Natural killer cell (primary cell): Measurements from ENCODE around the gene MAD2L2. TPM values are rescaled to one million over a fixed set of nuclear protein-coding genes. Genes with fewer than 3 reads are reported as not detected.
A peak's percentile ranks its signal among the peaks of the same experiment; 100 is the strongest.

Experiments
- ATAC-seq, 3 donors: fragments of 150-1000 bp in 2 of 3; fragments of 200-7000 bp in 1 of 3; cut with Tn5 transposase; 1 replicate in 1 of 3; 2 replicates in 2 of 3; pipeline ENCODE4 v1.10.0; 2021; ENCODE audit warnings: mild to moderate bottlenecking in 2 of 3, moderate library complexity in 2 of 3
- DNase-seq, 2 donors: peaks; one replicate each; pipeline versions ENCODE4 v3.0.0 to v3.0.0-alpha.2; 2013 to 2021; ENCODE audit warnings: mixed read lengths in 1 of 2
- H3K27ac ChIP-seq: one replicate; pipeline ENCODE4 v1.5.1; 2013; ENCODE audit warnings: mild to moderate bottlenecking, low read length
- H3K27me3 ChIP-seq: one replicate; pipeline ENCODE4 v1.6.1; 2013; ENCODE audit warnings: low read length; ENCODE audit not compliant: control insufficient read depth, insufficient read depth
- H3K36me3 ChIP-seq: one replicate; pipeline ENCODE4 v1.6.1; 2013; ENCODE audit warnings: low read length; ENCODE audit not compliant: control insufficient read depth, insufficient read depth
- H3K4me1 ChIP-seq: one replicate; pipeline ENCODE4 v1.6.1; 2013; ENCODE audit warnings: low read length; ENCODE audit not compliant: control insufficient read depth, insufficient read depth
- H3K4me3 ChIP-seq: one replicate; pipeline ENCODE4 v1.5.1; 2013; ENCODE audit warnings: low read length
- H3K9me3 ChIP-seq: one replicate; pipeline ENCODE4 v1.6.1; 2013; ENCODE audit warnings: low read length; ENCODE audit not compliant: control insufficient read depth, insufficient read depth
- H3K27ac Mint-ChIP-seq, 2 donors: one replicate each; pipeline ENCODE4 v1.8.0; 2022; ENCODE audit warnings: mild to moderate bottlenecking in 2 of 2, mixed read lengths in 2 of 2, moderate library complexity in 1 of 2
- H3K27me3 Mint-ChIP-seq, 2 donors: one replicate each; pipeline ENCODE4 v1.8.0; 2022; ENCODE audit warnings: low read depth in 2 of 2, mixed read lengths in 2 of 2
- H3K36me3 Mint-ChIP-seq: one replicate; pipeline ENCODE4 v1.8.0; 2022; ENCODE audit warnings: mixed read lengths
- H3K4me1 Mint-ChIP-seq, 2 donors: one replicate each; pipeline ENCODE4 v1.8.0; 2022; ENCODE audit warnings: mixed read lengths in 2 of 2
- H3K4me3 Mint-ChIP-seq: one replicate; pipeline ENCODE4 v1.8.0; 2022; ENCODE audit warnings: mild to moderate bottlenecking, moderate library complexity, mixed read lengths
- H3K9me3 Mint-ChIP-seq, 2 donors: one replicate each; pipeline ENCODE4 v1.8.0; 2022; ENCODE audit warnings: mixed read lengths in 2 of 2
- CTCF ChIP-seq: fragments of 200-600 bp; IDR thresholded peaks from one replicate; pipeline ENCODE4 v1.8.0; 2022; ENCODE audit warnings: antibody characterized with exemption
- WGBS: methylation state at CpG from one replicate; pipeline ENCODE4 v1.1.7; 2013; ENCODE audit warnings: missing lambda C conversion rate; ENCODE audit not compliant: insufficient coverage; 5-methylcytosine and 5-hydroxymethylcytosine counted together
- intact Hi-C: fragments of 100-400 bp; cut with micrococcal nuclease; formaldehyde crosslinking; loops from one replicate; pipeline ENCODE4 v1.14.2; 2022
- total RNA-seq, 4 donors: library from RNA; stranded (reverse); fragments of 120-200 nt in 1 of 4; gene quantifications; one replicate each; pipeline versions ENCODE4 v1.2.3 to v1.2.4, GENCODE V29; 2013 to 2022

The MAD2L2 gene
- total RNA-seq, 3 donors from 2014 or later (not counting 1 experiment from before 2014, with no cell fraction given): 50.6 to 66.0 (median 60.4) TPM

- DNase-seq (no peak), ATAC-seq (no peak)
- H3K4me3 ChIP-seq: no peak overlapping the region
- no peak overlapping the region for H3K27ac ChIP-seq
- intact Hi-C loops: loop anchor here (5.0 kb wide), 1 partner anchor 35 kb away; no protein-coding TSS in a partner anchor
- Mint-ChIP-seq H3K36me3 (no peaks in the 10 kb centered on the region), H3K27me3 (no peaks in the 10 kb centered on the region), H3K4me3 (peak overlapping the region; percentile 92), H3K27ac (peak overlapping the region in 1 of 2 donors; percentile 91), H3K4me1 (peaks cover 5 to 24% of the 10 kb centered on the region in 2 donors), H3K9me3 (no peaks in the 10 kb centered on the region)
- no peaks in the 10 kb centered on the region for H3K9me3 ChIP-seq
- H3K27me3 ChIP-seq: no peaks in the 10 kb centered on the region
- 81% methylated on average over 6 of the region's 7 CpGs for WGBS
- no peaks in the 10 kb centered on the region for H3K36me3 ChIP-seq
- peaks cover 23% of the 10 kb centered on the region for H3K4me1 ChIP-seq
- TF ChIP-seq CTCF: no peak
Observed at GRCh38 chr1:11682287-11682771, 1.4 kb upstream of the MAD2L2 start.

- Histone ChIP-seq H3K27ac (peak overlapping the region; percentile 61), H3K4me1 (peaks cover 23% of the 10 kb centered on the region), H3K27me3 (no peaks in the 10 kb centered on the region), H3K36me3 (peaks cover 5% of the 10 kb centered on the region), H3K4me3 (peak overlapping the region; percentile 98), H3K9me3 (no peaks in the 10 kb centered on the region)
- H3K36me3 Mint-ChIP-seq: no peaks in the 10 kb centered on the region
- no peaks in the 10 kb centered on the region for H3K9me3 Mint-ChIP-seq
- ATAC-seq (peak; percentile 1 to 9 (median 6)), DNase-seq (peak in 1 of 2 donors; percentile 37)
- intact Hi-C loops: loop anchor here (1.0 to 5.0 kb wide), 2 partner anchors 13 to 37 kb away; no protein-coding TSS in a partner anchor
- no peaks in the 10 kb centered on the region for H3K27me3 Mint-ChIP-seq
- WGBS: 13% methylated on average over 65 of the region's 65 CpGs
- peak overlapping the region in 1 of 2 donors; percentile 91 for H3K27ac Mint-ChIP-seq
- peaks cover 5 to 30% of the 10 kb centered on the region in 2 donors for H3K4me1 Mint-ChIP-seq
- peak overlapping the region; percentile 92 for H3K4me3 Mint-ChIP-seq
- TF ChIP-seq CTCF: no peak
Observed at GRCh38 chr1:11680270-11681070, 478 bp downstream of the MAD2L2 start.

GRCh38 chr1:11678442-11678841 lies 2.5 kb downstream of the MAD2L2 start:
- Mint-ChIP-seq H3K36me3 (no peaks in the 10 kb centered on the region), H3K4me3 (peak overlapping the region; percentile 60), H3K27ac (peak overlapping the region in 1 of 2 donors; percentile 38), H3K27me3 (no peaks in the 10 kb centered on the region), H3K4me1 (peaks cover 5 to 33% of the 10 kb centered on the region in 2 donors), H3K9me3 (no peaks in the 10 kb centered on the region)
- intact Hi-C loops: no loop called here
- no peak overlapping the region for H3K27ac ChIP-seq
- no peaks in the 10 kb centered on the region for H3K27me3 ChIP-seq
- H3K4me3 ChIP-seq: no peak overlapping the region
- no peak for TF ChIP-seq CTCF
- peaks cover 22% of the 10 kb centered on the region for H3K36me3 ChIP-seq
- peaks cover 23% of the 10 kb centered on the region for H3K4me1 ChIP-seq
- H3K9me3 ChIP-seq: no peaks in the 10 kb centered on the region
- DNase-seq (no peak), ATAC-seq (no peak)
- WGBS: 100% methylated on average over 2 of the region's 2 CpGs
